Measurements from ENCODE around the gene TCP1. TPM values are rescaled to one million over a fixed set of nuclear protein-coding genes. Genes with fewer than 3 reads are reported as not detected.
"Not testable (repeated sequence)": the region's sequence is repeated elsewhere in the genome, so short reads cannot be mapped to it uniquely, and the experiment has no call there.

Gene TCP1
- total and polyA plus RNA-seq, 8 donors, result 43.7 to 91.7 (median 75.2) TPM

GRCh38 chr6:159829526-159829925 lies 40.1 kb upstream of the TCP1 start:
- no peaks in the 10 kb centered on the region for H3K9me3 ChIP-seq
- no peak for TF ChIP-seq CTCF (IDR thresholded peaks at IDR 0.05)
- WGBS, 2 donors, result 81 to 85% methylated on average over 4 of the region's 4 CpGs
- H3K36me3 ChIP-seq, result no peaks in the 10 kb centered on the region
- DNase-seq, result no peak
- no peaks in the 10 kb centered on the region for H3K27me3 ChIP-seq
- no peak for FAIRE-seq
- intact Hi-C loops (cut with DNase I), result no loop called here
- H3K4me3 ChIP-seq, result no peak overlapping the region
- no peak for ATAC-seq
- no peak overlapping the region for H3K27ac ChIP-seq
- H3K4me1 ChIP-seq, result peaks cover 0 to 3% (median 0%) of the 10 kb centered on the region in 3 donors

- WGBS, 2 donors, result 43 to 46% methylated on average over 7 of the region's 7 CpGs
- intact Hi-C loops (cut with DNase I), result no loop called here
- Histone ChIP-seq H3K9me3 (no peaks in the 10 kb centered on the region), H3K4me1 (peaks cover 0 to 3% (median 0%) of the 10 kb centered on the region in 3 donors), H3K36me3 (no peaks in the 10 kb centered on the region), H3K27ac (no peak overlapping the region), H3K27me3 (no peaks in the 10 kb centered on the region), H3K4me3 (no peak overlapping the region)
- DNase-seq, result peak in 3 of 6 donors; percentile 38 to 52 (median 48)
- no peak for FAIRE-seq
- TF ChIP-seq CTCF (IDR thresholded peaks at IDR 0.05), result no peak
- ATAC-seq, result peak in 3 of 4 donors; percentile 47 to 59 (median 50)
Measured at GRCh38 chr6:159828074-159828473, 38.7 kb upstream of the TCP1 start.

- H3K9me3 ChIP-seq, result no peaks in the 10 kb centered on the region
- intact Hi-C loops (cut with DNase I), result no loop called here
- H3K4me1 ChIP-seq, result peaks cover 0 to 3% (median 0%) of the 10 kb centered on the region in 3 donors
- no peaks in the 10 kb centered on the region for H3K36me3 ChIP-seq
- H3K4me3 ChIP-seq, result no peak overlapping the region
- ATAC-seq (no peak), DNase-seq (no peak), FAIRE-seq (no peak)
- no peak overlapping the region for H3K27ac ChIP-seq
- WGBS, 2 donors, result 90 to 93% methylated on average over 16 of the region's 16 CpGs
- TF ChIP-seq CTCF (IDR thresholded peaks at IDR 0.05), result no peak
- no peaks in the 10 kb centered on the region for H3K27me3 ChIP-seq
Measured at GRCh38 chr6:159826968-159827647, 37.7 kb upstream of the TCP1 start.

GRCh38 chr6:159826004-159826403 lies 36.6 kb upstream of the TCP1 start:
- DNase-seq (no peak), FAIRE-seq (no peak), ATAC-seq (no peak)
- 92 to 94% methylated on average over 13 of the region's 13 CpGs for WGBS, 2 donors
- H3K4me3 ChIP-seq, result no peak overlapping the region
- no peaks in the 10 kb centered on the region for H3K4me1 ChIP-seq
- TF ChIP-seq CTCF (IDR thresholded peaks at IDR 0.05), result no peak
- no peaks in the 10 kb centered on the region for H3K36me3 ChIP-seq
- H3K27me3 ChIP-seq, result no peaks in the 10 kb centered on the region
- no peaks in the 10 kb centered on the region for H3K9me3 ChIP-seq
- intact Hi-C loops (cut with DNase I), result no loop called here
- no peak overlapping the region for H3K27ac ChIP-seq

- DNase-seq; H3K36me3 ChIP-seq; H3K9me3 ChIP-seq; H3K27me3 ChIP-seq; ATAC-seq; intact Hi-C loops (cut with DNase I); FAIRE-seq; H3K4me3 ChIP-seq; H3K4me1 ChIP-seq; H3K27ac ChIP-seq: not testable (repeated sequence)
- WGBS, 2 donors, result 91 to 98% methylated on average over 9 of the region's 9 CpGs
Measured at GRCh38 chr6:159824690-159825089, 35.3 kb upstream of the TCP1 start.
